Glomerular endothelial cell (primary cell): ENCODE measurements around the gene PAOX. TPM values are rescaled to one million over a fixed set of nuclear protein-coding genes. Genes with fewer than 3 reads are reported as not detected.
"Not testable (repeated sequence)": the region's sequence is repeated elsewhere in the genome, so short reads cannot be mapped to it uniquely, and the experiment has no call there.

Experiments used
- DNase-seq: peaks from one replicate; pipeline ENCODE4 v3.0.0-alpha.2; 2011; ENCODE audit warnings: low read depth, low spot score; ENCODE audit errors: extremely low read depth
- total RNA-seq: library from RNA; depleted of rRNA; stranded (reverse); fragments of >200 nt; gene quantifications from 2 replicates; pipeline ENCODE4 v1.2.3, GENCODE V29; 2015

The PAOX gene
- total RNA-seq, 1 donor from 2014 or later = 7.9 TPM

- DNase-seq = no peak
Observed at GRCh38 chr10:133403359-133403758, 24.3 kb downstream of the PAOX start.

GRCh38 chr10:133403784-133404183 lies 24.7 kb downstream of the PAOX start:
- no peak for DNase-seq

- no peak for DNase-seq
Observed at GRCh38 chr10:133405272-133405671, 26.2 kb downstream of the PAOX start.

- DNase-seq = no peak
Observed at GRCh38 chr10:133405844-133406527, 26.9 kb downstream of the PAOX start.

- DNase-seq = no peak
Observed at GRCh38 chr10:133411523-133412380, 32.7 kb downstream of the PAOX start.

- no peak for DNase-seq
Observed at GRCh38 chr10:133412381-133412711, 33.3 kb downstream of the PAOX start.

GRCh38 chr10:133414401-133414800 lies 35.3 kb downstream of the PAOX start:
- not testable (repeated sequence) for DNase-seq

GRCh38 chr10:133415752-133416151 lies 36.7 kb downstream of the PAOX start:
- no peak for DNase-seq

GRCh38 chr10:133418289-133418993 lies 39.4 kb downstream of the PAOX start:
- no peak for DNase-seq

GRCh38 chr10:133419211-133419950 lies 40.3 kb downstream of the PAOX start:
- DNase-seq = no peak

- no peak for DNase-seq
Observed at GRCh38 chr10:133420028-133420427, 41.0 kb downstream of the PAOX start.

- DNase-seq = no peak
Observed at GRCh38 chr10:133420579-133420978, 41.5 kb downstream of the PAOX start.

GRCh38 chr10:133421336-133422222 lies 42.5 kb downstream of the PAOX start:
- no peak for DNase-seq

GRCh38 chr10:133422223-133422806 lies 43.3 kb downstream of the PAOX start:
- DNase-seq = no peak

GRCh38 chr10:133422807-133423771 lies 44.0 kb downstream of the PAOX start:
- DNase-seq = no peak

GRCh38 chr10:133424102-133424501 lies 45.0 kb downstream of the PAOX start:
- DNase-seq = not testable (repeated sequence)

- DNase-seq = not testable (repeated sequence)
Observed at GRCh38 chr10:133424601-133425000, 45.5 kb downstream of the PAOX start, which contains the start of gene SPRN. SPRN (minus strand) TSS chr10:133424625; CDS start chr10:133423681, 944 bp downstream.

GRCh38 chr10:133429571-133429970 lies 50.5 kb downstream of the PAOX start:
- not testable (repeated sequence) for DNase-seq
